ENCODE data around the gene CRKL.

CRKL gene

GRCh38 chr22:20963201-20964052 lies 46.2 kb downstream of the CRKL start:
- DNase-seq (ENCODE audit: low read depth): no peak
- no peak for TF ChIP-seq CTCF (IDR thresholded peaks at IDR 0.05; ENCODE audit: low read length, missing control alignments)
- H3K4me3 ChIP-seq (replicated peaks; ENCODE audit: low read depth, low read length): no peak overlapping the region

GRCh38 chr22:20964090-20964798 lies 47.0 kb downstream of the CRKL start:
- H3K4me3 ChIP-seq (replicated peaks; ENCODE audit: low read depth, low read length): peak overlapping the region; percentile 21
- TF ChIP-seq CTCF (IDR thresholded peaks at IDR 0.05; ENCODE audit: low read length, missing control alignments): no peak
- no peak for DNase-seq (ENCODE audit: low read depth)

DNA sequence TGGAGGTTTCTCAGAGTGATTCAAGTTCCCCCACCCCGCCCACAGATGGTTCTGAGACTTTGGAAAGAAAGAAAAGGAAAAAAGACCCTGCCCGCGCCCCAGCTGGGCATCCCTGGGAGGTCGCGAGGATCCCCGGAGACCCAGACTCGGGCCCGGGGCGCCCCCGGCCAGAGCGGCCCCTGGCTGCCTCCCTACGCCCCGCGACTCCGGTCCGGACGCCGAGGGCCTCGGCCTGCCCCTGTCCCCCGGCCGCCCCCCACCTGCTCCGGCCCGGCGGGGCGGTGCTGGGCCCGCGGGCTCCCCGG lies 47.5 kb downstream of the CRKL start:
- TF ChIP-seq CTCF (IDR thresholded peaks at IDR 0.05; ENCODE audit: low read length, missing control alignments): no peak
- H3K4me3 ChIP-seq (replicated peaks; ENCODE audit: low read depth, low read length): peak overlapping the region; percentile 21
- DNase-seq (ENCODE audit: low read depth): no peak

DNA sequence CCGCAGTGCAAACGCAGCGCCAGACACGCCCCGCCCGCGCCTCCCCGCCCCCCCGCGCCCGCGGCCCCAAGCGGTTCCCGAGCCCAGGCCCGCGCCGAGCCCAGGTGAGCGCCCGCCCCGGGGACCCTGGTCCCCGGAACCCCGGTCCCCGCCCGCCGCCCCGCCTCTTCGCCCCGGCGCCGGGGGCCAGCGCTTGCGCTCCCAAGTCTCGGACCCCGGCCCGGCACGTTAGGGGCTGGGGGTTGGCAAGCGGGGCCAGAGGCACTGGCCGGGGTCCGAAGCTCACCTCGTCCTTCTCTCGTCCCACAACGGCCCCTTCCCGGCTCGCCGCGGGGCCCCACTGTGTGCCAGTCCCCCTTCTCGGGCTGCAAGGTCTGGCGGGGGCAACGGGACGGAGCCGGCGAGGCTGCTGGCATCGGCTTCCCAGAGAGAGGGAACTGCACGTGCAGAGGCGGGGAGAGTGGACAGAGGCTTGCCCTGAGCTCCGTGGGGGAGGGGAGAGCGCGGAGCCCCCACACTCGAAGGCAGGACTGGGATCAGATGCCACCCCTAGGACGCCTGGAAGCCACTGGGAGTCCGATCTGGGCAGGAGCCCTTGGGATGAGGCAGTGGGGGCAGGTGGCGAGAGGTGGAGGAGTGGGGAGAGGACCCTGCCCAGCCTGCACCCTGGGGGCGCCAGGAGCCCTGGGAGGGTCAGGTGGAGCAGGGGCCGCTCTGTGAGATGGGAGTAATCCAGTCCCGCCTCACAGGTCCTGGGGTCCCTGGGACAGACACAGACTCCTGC lies 48.1 kb downstream of the CRKL start:
- no peak for DNase-seq (ENCODE audit: low read depth)
- no peak for TF ChIP-seq CTCF (IDR thresholded peaks at IDR 0.05; ENCODE audit: low read length, missing control alignments)
- peak overlapping the region; percentile 21 for H3K4me3 ChIP-seq (replicated peaks; ENCODE audit: low read depth, low read length)

GRCh38 chr22:20965888-20966855 lies 49.0 kb downstream of the CRKL start:
- no peak for DNase-seq (ENCODE audit: low read depth)
- no peak for TF ChIP-seq CTCF (IDR thresholded peaks at IDR 0.05; ENCODE audit: low read length, missing control alignments)
- H3K4me3 ChIP-seq (replicated peaks; ENCODE audit: low read depth, low read length): no peak overlapping the region
